DOHH2 (cell line): ENCODE data around the gene DIDO1.

Experiments
- H3F3A ChIP-seq: fragments of 200-600 bp; sonication (generic), shearing (Covaris generic); 2 replicates; pipeline ENCODE4 v1.6.0; 2016; ENCODE audit warnings: antibody characterized with exemption, mild to moderate bottlenecking; ENCODE audit not compliant: control insufficient read depth, insufficient read depth
- H3K27ac ChIP-seq: fragments of 200-600 bp; sonication (generic); 2 replicates; pipeline ENCODE4 v1.5.1; 2014; ENCODE audit warnings: low read depth, mild to moderate bottlenecking, low read length, moderate library complexity
- H3K27me3 ChIP-seq: fragments of 200-600 bp; sonication (generic); 2 replicates; pipeline ENCODE4 v1.6.1; 2014; ENCODE audit warnings: mild to moderate bottlenecking, low read length, mixed read lengths; ENCODE audit not compliant: control insufficient read depth
- H3K36me3 ChIP-seq: fragments of 200-600 bp; sonication (generic); 2 replicates; pipeline ENCODE4 v1.6.1; 2014; ENCODE audit warnings: mild to moderate bottlenecking, low read length, moderate library complexity, mixed read lengths; ENCODE audit not compliant: control insufficient read depth
- H3K4me1 ChIP-seq: fragments of 200-600 bp; sonication (generic); 2 replicates; pipeline ENCODE4 v1.6.1; 2014; ENCODE audit warnings: mild to moderate bottlenecking, low read length, mixed read lengths; ENCODE audit not compliant: control insufficient read depth
- H3K4me2 ChIP-seq: fragments of 200-600 bp; sonication (generic); 2 replicates; pipeline ENCODE4 v1.6.0; 2014; ENCODE audit warnings: mild to moderate bottlenecking, low read length, moderate library complexity
- H3K4me3 ChIP-seq: fragments of 200-600 bp; sonication (generic); 2 replicates; pipeline ENCODE4 v1.5.1; 2014; ENCODE audit warnings: mild to moderate bottlenecking, low read length, mixed read lengths
- H3K79me2 ChIP-seq: fragments of 200-600 bp; sonication (generic); 2 replicates; pipeline ENCODE4 v1.6.1; 2014; ENCODE audit warnings: mild to moderate bottlenecking, low read length, mixed read lengths; ENCODE audit not compliant: control insufficient read depth
- H3K9me2 ChIP-seq: fragments of 200-600 bp; sonication (generic); replicated peaks from 2 replicates; pipeline ENCODE4 v1.6.1; 2014; ENCODE audit warnings: mild to moderate bottlenecking, low read length, mixed read lengths; ENCODE audit not compliant: control insufficient read depth
- H3K9me3 ChIP-seq: fragments of 200-600 bp; sonication (generic); 2 replicates; pipeline ENCODE4 v1.6.1; 2014; ENCODE audit warnings: antibody characterized with exemption, low read length, mixed read lengths; ENCODE audit not compliant: control insufficient read depth, insufficient read depth
- H4K20me1 ChIP-seq: fragments of 200-600 bp; sonication (generic); 2 replicates; pipeline ENCODE4 v1.6.0; 2014; ENCODE audit warnings: low read depth, mild to moderate bottlenecking, antibody characterized with exemption, low read length, moderate library complexity; ENCODE audit not compliant: control insufficient read depth, insufficient read depth
- EZH2phosphoT487 ChIP-seq: fragments of 200-600 bp; sonication (generic); IDR thresholded peaks from 2 replicates; pipeline ENCODE4 v1.6.1; 2017; ENCODE audit warnings: borderline replicate concordance, mild to moderate bottlenecking, antibody characterized with exemption, low read length, moderate library complexity, mixed read lengths
- TF ChIP-seq, protein P1 (sequence below): fragments of 200-600 bp; sonication (generic); IDR thresholded peaks from one replicate; pipeline ENCODE4 v1.5.1; 2014; ENCODE audit warnings: antibody characterized with exemption, mild to moderate bottlenecking, low read depth, low read length; ENCODE audit not compliant: poor library complexity, severe bottlenecking

DIDO1 gene

DNA sequence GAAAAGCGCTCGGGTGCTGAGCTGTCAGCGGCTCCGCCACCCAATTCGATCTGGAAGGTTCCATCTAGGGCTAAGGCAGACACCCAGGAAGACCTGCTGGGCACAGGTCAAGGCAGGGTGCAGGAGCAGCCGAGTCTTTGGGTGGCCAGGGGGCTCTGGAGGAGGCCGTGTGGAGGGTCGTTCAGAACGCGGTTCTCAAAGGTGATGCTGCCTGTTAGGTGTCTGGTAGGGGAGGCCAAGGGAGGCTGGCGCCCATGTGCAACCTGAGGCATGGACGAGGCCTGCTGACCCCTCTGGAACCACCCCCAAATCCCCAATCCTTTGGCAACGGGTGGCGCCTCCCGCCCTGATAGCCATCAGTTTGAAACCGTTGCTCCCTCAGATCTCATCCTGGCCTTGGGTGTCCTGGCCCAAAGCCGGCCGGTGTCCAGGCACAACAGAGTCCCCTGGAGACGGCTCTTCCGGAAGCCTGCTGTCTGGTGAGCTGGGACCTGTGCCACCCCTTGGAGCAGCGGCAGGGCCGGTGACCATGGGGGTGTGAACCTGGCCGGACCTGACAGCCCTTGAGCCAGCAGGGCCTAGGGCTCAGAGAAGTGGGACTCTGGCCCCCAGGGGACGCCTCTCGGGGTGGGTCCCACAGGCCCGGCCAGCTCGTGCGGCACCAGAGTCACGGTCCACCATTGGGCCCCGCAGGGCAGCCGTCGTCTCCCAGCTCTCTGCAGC is 36.7 kb upstream of the DIDO1 start:
- no peaks in the 10 kb centered on the region for H3K9me3 ChIP-seq
- TF ChIP-seq EZH2phosphoT487: no peak
- TF ChIP-seq, protein P1, sequence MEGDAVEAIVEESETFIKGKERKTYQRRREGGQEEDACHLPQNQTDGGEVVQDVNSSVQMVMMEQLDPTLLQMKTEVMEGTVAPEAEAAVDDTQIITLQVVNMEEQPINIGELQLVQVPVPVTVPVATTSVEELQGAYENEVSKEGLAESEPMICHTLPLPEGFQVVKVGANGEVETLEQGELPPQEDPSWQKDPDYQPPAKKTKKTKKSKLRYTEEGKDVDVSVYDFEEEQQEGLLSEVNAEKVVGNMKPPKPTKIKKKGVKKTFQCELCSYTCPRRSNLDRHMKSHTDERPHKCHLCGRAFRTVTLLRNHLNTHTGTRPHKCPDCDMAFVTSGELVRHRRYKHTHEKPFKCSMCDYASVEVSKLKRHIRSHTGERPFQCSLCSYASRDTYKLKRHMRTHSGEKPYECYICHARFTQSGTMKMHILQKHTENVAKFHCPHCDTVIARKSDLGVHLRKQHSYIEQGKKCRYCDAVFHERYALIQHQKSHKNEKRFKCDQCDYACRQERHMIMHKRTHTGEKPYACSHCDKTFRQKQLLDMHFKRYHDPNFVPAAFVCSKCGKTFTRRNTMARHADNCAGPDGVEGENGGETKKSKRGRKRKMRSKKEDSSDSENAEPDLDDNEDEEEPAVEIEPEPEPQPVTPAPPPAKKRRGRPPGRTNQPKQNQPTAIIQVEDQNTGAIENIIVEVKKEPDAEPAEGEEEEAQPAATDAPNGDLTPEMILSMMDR: no peak
- H3K36me3 ChIP-seq: peaks cover 67% of the 10 kb centered on the region
- no peaks in the 10 kb centered on the region for H3K27me3 ChIP-seq
- H3K4me2 ChIP-seq: no peak overlapping the region
- H3K4me1 ChIP-seq: no peaks in the 10 kb centered on the region
- H3K79me2 ChIP-seq: peaks cover under 1% of the 10 kb centered on the region; the same call in 1 of the 2 replicates
- H3K27ac ChIP-seq: no peak overlapping the region
- H3F3A ChIP-seq: no peaks in the 10 kb centered on the region
- no peaks in the 10 kb centered on the region for H3K9me2 ChIP-seq
- no peak overlapping the region for H3K4me3 ChIP-seq
- no peaks in the 10 kb centered on the region; the same call in 1 of the 2 replicates for H4K20me1 ChIP-seq

DNA sequence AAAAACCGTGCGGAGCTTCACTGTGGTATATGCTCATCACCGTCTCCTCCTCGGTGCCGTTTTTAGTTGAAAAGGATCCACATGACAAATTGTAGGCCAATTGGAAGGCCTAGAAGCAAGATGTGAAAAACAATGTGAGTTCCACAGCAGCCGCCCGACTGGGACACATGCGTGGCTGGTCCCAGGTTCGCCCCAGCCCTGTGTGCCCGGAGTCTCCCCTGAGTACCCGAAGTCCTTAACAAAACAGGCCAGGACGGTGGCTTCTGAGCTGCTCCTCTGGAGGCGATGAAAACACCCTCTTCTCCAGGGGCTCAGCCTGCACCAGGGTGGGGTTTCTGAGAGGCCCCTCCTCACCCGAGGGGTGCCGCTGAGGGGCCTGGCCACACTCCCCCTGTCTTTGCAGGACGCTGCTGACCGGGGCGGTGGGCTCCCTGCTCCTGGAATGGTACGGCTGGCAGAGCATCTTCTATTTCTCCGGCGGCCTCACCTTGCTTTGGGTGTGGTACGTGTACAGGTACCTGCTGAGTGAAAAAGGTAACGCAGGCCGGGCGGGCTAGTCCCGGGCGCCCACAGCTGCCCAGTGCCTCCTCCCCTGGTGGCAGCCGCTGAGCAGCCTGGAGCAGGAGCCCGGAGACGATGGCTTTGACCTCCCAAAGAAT is 36.0 kb upstream of the DIDO1 start:
- no peaks in the 10 kb centered on the region for H3K4me1 ChIP-seq
- no peaks in the 10 kb centered on the region for H3K9me2 ChIP-seq
- H3K4me2 ChIP-seq: no peak overlapping the region
- H3K27ac ChIP-seq: no peak overlapping the region
- H3K27me3 ChIP-seq: no peaks in the 10 kb centered on the region
- no peaks in the 10 kb centered on the region for H3K9me3 ChIP-seq
- H4K20me1 ChIP-seq: no peaks in the 10 kb centered on the region; the same call in 1 of the 2 replicates
- H3K4me3 ChIP-seq: no peak overlapping the region
- H3F3A ChIP-seq: no peaks in the 10 kb centered on the region
- peaks cover 74% of the 10 kb centered on the region for H3K36me3 ChIP-seq
- H3K79me2 ChIP-seq: peaks cover 5% of the 10 kb centered on the region
- TF ChIP-seq, protein P1: no peak
- no peak for TF ChIP-seq EZH2phosphoT487

GRCh38 chr20:62961799-62962198 is 35.5 kb upstream of the DIDO1 start:
- peaks cover 76% of the 10 kb centered on the region for H3K36me3 ChIP-seq
- peaks cover 10% of the 10 kb centered on the region for H3K79me2 ChIP-seq
- no peaks in the 10 kb centered on the region for H3K9me2 ChIP-seq
- no peak overlapping the region for H3K4me2 ChIP-seq
- H3K27ac ChIP-seq: no peak overlapping the region
- H3K4me1 ChIP-seq: no peaks in the 10 kb centered on the region
- TF ChIP-seq, protein P1: no peak
- no peak for TF ChIP-seq EZH2phosphoT487
- H4K20me1 ChIP-seq: no peaks in the 10 kb centered on the region; the same call in 1 of the 2 replicates
- no peak overlapping the region for H3K4me3 ChIP-seq
- H3F3A ChIP-seq: no peaks in the 10 kb centered on the region
- H3K27me3 ChIP-seq: no peaks in the 10 kb centered on the region
- H3K9me3 ChIP-seq: no peaks in the 10 kb centered on the region
